Amniotic stem cell (primary cell): Measurements from ENCODE around the gene PDP2.

Source experiments
- DNase-seq: peaks from one replicate; lab custom pipeline; 2025; lab: John Stamatoyannopoulos, UW

The PDP2 gene

DNA sequence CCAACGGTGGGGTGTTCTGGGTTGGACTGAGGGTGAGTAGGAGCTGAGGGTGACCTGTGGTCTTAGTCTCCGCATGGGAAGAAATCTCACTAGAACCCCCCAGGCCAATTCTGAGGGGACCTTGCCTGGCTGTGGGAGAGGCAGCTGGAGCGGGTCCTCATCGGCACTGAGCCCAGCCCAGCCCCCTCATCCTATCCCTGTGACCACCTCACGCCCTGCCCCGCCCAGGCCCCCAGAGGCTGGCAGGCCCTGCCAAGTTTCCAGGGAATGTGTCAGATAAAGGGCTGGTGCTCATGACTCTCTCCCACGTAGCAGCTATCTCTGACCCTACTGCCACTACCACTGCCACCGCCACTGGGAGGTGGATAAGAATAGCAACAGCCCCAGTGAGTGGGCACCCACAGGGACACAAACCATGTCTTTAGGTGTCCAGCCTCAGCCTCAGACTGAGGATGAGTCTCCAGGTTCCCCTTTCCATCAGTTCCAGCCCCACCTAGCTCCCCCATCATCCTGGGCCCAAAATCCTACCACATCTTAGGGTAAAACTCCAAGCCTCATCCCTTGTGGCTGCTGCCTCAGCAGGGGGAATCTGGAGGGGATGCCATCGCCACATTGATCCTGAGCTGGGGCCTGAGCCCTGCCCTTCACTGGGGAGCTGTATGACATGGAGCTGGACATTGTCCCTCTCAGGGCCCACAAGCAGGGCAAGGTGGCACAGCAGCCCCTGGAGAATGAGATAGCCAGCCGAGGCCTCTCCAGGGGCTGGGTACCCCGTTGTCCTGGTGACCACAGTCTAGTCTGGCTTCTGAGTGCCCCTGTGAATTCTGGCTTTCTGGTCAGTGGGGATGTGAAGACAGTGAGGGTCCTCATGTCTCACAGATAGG lies 23.5 kb downstream of the PDP2 start:
- no peak for DNase-seq

DNA sequence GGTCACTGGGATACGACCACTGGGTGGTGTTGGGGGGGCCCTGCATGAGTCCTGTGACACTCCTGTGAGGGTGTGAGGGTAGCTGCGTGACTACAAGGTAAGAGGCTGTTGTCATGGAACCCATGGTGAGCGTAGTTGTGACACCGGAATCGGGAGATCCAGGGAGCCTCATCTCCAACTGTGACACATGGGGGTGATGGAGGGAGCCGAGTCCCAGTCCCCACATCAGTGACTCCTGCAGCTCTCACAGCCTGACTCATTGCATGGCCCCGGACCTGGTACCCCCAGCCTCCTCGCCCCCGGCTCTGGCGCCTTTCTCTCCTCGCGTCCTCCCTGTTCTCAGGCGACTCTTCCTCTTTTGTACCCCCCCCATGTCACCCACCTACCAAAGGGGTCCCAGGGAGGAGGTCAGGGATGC lies 24.1 kb downstream of the PDP2 start:
- no peak for DNase-seq

DNA sequence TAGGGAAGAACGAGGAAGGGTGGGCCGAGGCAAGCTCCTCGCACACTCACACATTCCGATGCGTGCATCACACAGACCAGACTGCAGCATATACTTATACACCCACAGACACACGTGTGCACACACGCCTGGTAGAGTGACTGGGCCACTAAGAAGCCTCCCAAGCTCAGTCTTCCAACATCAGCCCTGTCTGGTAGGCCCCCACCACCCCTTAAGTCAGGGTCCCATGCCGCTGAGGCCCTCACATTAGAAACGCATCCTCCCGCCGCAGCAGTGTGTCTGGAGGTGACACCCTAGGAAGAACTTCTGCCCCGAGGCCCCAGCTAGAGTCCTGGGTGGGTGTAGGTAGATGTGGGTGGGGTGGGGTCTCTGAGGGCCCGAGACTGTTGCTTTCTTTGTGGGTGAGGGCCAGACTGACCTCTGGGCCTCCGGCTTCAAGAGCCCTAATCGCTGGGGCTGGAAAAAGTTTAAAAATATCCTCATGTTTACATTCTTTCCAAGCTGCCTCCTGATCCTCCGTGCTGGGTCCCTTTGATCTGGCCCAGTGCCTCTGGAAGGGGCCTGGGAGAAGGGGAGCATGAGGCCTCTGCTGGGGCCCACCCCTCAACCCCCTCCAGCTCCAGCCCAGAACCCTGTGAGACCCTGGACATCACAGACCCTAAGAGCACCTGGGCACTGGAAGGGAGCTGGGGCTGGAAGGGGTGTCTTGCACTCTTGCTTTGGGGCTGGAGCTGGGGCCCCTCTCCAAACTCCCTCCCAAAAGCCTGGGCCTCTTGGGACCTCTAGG lies 24.7 kb downstream of the PDP2 start:
- DNase-seq = no peak

DNA sequence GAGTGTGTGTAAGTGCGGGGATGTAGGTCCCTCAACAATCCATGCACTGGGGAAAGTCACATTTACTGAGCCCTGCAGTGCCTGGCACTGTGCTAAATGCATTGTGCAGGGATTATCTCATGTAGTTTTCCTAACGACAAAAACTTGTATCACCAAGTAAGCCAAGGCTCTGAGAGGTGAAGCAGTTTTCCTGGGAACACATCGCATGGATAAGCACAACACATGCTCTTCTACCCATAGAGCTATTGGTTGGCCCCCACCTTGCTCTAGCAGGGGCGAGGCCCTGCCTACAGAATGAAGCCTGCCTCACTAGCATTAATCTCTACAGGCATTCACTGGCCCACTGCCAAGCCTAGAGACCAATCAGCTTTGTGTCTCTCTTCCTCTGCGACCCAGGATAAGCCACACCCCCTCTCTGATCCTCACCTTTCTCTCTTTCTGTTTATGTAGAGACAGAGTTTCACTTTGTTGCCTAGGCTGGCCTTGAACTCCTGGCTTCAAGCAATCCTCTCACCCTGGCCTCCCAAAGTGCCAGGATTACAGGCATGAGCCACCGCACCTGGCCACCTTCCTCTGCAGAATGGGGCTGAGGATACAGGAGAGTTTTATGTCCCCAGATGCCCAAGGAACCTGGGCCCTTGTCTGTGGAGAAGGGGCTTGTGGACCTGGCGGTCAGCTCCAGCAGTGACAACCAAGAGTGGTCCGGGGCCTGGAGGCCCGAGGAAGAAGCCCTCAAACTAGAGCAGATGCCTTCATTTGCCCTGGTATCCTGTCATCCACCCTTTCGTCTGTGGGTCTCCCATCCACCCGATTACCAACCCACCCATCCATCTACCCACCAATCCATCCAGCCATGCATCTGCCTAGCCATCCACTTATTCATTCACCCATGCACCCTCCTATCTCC lies 25.6 kb downstream of the PDP2 start:
- no peak for DNase-seq

DNA sequence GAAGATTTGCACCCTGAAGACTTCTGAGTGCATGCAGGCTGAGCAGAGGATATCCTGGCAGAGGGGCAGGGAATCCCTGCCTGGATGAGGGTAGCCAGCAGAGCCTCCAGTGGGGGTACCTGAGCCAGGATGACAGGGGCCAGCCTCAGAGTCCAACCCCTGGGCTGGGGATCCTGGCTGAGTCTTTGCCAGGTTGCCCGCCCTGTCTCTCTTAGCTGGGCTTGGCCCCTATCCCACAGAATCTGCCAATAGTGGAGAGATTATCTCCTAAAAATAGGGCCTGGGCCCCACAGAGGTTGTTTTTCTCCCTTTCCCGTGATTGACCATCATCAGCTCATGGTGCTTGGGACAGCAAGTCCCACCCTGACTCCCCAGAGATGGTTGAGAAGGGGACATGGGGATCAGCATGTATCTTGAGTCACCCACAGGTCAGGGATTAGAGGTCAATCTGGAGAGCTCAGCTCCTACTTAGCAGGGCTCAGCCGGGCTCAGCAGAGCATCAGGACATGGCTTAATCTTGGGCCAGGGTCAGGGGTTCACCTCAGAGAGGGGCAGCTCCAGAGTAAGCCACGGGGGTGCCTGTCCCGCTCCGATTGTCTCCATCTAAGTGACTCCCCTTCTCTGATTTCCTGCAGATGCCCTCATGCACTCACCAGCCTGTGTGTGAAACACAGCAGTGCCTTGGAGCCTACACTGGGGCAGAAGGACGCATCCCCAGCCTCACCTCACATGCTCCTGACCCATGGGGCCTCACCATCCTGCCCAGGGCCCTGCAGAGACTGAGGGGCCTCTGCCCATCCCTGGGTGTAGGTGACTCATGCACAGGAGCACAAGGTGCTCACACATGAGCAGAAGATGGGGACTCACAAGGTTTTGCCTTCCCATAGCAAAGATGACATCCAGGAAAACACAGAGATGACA lies 26.9 kb downstream of the PDP2 start:
- no peak for DNase-seq

DNA sequence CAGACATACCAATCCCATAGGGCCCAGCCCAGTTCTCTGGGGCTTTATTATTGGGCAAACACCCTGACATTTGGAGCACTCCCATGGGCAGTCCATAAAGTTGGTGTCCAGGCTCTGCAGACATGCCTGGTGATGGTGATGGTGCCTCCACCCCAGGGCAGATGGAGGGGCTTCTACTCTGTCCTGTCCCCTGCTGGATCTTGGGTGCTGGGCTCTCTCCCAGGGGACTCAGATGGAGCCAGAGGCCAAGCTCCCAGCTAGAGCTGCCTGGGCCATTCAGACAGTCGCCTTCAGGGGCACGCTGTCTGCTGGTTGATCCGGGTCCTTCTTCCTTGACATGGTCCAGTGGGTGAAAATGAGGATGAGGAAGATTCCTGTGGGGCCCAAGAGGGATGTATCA lies 27.8 kb downstream of the PDP2 start:
- DNase-seq = no peak

DNA sequence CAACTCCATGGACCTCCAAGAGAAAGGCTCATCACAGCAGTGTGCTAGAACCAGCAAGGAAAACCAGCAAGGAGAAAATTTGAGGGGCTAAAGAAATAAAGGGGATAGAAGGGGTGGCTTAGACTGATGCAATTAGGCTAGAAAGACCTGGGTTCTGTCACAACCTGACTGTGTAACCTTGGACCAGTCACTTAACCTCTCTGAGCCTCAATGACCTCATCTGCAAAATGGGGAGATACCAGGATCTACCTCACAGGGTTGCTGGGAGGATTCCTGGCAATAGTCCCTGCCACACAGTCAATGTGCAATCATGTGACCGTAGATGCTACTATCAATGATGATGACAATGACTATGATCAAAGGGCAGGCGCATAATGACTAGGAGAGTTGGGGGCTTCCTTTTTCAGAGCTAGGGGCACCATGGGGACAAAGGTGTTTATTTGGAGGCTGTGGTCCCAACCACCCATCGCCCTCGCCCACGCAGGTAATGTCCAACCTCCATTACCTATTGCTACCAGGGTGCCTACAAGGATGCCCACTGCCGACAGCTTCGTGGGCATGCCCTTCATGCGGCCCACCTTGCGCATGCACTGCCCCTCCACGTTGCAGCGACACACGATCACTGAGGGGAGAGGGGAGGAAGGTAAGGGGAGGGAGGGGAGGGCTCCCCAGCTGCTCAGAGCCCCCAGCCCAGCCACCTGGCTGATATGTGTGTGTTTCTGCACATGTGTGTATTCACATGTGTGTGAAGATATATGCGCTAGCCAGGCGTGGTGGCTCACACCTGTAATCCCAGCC lies 28.6 kb downstream of the PDP2 start:
- no peak for DNase-seq

DNA sequence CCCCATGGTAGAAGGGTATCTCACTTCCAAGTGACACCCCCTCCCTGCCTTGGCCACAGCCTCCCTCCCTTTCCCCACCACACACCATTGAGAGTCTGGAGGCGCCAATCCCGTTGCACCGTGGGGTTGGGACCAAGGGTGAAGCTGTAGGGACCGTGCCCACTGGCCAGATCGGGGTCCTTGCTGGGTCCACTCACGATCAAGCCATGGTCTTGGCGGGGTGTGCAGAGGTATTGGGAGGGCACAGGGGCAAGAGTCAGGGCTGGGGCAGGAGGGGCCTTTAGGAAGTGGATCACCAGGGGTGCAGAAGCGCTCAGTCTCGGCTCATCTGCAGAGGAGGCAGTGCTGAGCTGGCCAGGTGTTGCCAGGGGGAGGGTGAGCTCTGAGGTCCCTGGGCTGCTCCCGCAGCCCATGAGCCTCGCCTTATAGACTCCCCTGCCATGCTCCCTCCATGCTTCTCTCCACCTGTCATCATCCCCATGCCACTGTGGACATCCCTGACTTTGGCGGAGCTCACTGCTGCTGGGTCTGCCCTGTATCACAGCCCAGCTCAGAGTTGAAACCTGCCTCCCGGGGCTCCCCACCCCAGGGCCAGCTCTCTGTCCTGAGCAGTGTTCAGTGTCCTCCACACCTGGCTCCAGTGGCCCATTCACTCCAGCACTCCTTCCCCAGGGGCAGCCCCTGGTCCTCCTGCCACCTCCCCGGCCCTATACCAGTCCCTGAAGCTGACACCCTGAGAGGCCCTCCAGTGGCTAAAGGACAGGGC lies 30.0 kb downstream of the PDP2 start:
- no peak for DNase-seq

DNA sequence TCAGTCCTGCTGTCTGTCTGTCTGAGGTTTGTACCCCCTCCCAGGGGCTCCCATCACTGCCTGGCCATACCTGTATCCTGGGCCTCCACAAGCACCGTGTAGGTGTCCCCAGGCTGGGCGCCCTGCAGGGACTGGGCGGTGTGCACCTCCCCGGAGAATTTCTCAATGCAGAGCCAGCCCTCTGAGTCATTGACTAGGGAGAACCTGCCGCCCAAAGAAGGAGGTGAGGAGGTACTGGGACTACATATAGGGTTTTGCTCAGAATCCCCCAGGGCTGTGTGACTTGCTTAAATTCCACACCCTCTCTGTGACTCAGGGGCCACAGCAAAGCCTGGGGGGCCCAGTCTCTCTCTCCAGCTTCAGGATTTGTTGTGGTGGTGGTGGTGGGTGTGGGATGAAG lies 30.8 kb downstream of the PDP2 start:
- DNase-seq = no peak

DNA sequence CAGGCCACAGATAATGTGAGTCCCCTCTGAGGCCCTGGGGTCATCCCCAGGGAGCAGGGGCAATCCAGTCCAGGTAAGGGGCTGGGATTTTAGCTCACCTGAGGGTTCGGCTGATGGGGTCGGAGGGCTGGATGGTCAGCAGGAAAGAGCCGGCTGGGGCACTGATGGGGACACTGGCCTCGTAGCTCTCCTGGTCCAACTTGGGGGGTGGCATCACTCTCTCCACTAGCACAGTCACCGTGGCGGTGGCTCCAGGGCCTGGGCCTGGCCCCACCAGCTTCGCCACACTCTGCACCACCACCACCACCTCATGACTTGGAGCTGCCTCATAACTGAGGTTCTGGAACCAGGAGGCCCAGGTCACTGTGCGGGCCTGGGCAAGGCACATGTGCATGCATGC lies 31.5 kb downstream of the PDP2 start:
- DNase-seq = no peak

DNA sequence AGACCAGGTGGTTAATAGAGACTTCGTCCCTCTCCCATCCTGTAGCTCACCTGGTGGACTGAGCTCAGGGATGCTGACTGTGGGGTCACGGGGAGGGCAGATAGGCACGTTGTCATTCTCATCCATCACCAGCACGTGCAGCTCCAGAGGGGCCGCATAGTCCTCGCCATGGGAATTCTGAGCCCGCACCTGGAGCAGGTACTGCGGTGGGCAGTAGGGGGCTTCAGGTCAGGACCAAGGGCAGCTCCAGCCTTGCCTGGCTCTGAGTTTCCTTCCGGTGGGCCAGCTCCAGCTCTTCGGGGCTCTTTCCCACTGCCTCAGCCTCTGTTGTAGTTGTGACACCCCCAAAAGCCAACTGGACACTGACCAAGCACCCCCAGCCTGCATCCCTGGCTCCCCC lies 32.8 kb downstream of the PDP2 start:
- DNase-seq = no peak

DNA sequence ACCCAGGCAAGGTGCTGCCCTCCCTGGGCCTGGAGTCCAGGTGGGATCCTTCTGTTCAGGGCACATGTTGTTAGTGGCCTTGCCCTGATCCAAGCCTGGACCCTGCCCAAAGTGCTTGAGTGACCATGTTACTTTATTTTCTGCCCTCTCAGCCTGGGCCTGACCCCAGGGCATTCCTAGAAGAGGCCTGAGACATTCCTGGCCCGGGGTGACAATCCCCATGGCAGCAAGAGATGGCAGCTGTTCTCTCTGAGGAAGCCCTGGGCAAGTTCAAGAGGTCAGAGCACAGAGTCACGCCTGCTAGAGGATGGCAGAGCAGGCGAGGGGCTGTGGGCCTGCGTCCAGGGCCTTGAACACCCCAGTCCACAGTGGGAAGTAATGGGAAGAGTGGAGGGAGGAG lies 33.4 kb downstream of the PDP2 start:
- DNase-seq = no peak

DNA sequence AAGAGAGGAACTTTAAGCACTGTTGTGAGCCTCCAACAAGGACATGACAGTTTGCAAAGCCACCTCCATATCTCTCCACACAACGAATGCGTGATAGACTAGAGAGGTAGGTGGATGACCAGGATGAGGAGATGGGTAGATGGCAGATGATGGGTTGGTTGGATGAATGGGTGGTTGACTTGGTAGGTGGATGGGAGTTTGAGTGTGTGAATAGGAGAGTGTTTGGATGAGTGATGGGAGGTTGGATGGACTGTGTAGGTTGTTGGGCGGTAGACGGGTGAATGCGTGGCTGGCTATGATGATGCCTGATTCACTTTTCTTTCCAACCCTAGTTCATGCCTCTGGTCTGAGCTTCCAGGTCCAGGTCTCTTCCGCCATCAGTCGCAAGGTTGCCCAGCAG lies 34.2 kb downstream of the PDP2 start:
- no peak for DNase-seq

DNA sequence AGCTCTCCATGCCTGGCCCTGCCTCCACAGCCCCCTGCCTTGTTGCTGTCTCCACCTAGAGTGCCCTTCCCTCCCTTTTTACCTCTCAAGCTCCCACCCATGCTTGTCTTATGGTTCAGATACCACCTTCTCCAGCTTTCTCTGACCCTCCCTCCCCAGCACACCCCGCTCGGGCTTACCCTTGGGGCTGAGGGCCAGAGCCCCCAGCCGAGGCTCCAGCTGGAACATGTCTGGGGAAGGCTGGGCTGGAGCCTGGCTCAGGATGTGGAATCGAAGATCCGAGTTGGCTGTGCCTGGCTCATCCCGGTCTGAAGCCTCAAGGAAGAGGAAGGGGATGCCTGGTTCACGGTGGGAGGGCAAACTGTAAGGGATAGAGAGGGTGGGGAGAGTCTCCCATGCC lies 34.7 kb downstream of the PDP2 start:
- DNase-seq = no peak

DNA sequence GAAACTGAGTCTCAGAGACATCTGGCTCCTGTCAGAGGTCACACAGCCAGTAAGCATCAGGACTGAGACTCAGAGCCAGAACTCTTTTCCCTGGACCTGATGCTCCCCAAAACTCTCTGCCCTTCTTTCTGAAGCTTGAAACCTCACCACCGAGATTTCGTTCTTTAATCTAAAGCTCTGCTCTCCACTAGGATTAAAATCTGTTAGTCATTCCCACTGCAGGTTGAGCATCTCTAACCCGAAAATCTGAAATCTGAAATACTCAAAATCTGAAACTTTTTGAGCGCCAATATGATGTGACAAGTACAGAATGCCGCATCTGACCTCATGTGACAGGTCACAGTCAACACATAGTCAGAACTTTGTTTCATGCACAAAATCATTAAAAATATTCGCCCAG lies 36.2 kb downstream of the PDP2 start:
- DNase-seq = no peak

DNA sequence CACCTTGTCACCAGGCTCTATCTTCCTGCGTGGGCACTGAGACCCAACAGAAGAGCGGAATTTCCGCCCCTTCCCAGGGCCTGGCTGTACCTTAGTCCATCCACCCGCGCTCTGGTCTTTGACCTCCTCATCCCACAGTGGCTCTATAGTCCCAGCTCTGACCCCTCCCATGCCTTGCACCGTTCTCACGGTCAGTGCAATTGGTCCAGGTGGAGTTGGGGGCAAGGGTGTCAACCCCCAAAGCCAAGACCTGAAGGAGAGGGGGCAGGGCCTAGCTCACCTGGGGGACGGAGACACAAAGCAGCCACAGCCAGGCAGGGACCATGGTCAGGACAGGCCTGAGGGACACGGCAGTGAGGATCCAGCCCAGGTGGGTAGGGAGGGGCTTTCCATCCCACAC lies 37.4 kb downstream of the PDP2 start:
- no peak for DNase-seq

DNA sequence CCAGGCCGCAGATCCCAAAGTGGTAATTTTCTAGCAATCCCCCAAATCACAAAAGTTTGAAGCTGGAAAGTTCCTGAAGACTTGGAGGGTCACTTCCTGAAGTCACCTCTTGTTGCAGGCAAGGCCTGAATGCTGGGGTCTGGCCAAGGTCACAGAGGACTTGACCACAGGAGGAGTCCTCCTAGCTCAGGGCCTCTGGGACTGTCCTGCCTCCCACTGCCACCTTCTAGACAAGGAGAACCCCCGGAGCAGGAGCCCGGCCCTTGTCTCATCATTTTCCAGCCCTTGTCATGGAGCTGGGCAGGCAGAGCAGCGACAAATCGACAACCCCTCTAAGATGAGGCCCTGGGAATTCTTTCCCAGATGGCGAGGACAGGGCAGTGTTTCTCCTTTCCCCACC lies 38.0 kb downstream of the PDP2 start:
- no peak for DNase-seq

DNA sequence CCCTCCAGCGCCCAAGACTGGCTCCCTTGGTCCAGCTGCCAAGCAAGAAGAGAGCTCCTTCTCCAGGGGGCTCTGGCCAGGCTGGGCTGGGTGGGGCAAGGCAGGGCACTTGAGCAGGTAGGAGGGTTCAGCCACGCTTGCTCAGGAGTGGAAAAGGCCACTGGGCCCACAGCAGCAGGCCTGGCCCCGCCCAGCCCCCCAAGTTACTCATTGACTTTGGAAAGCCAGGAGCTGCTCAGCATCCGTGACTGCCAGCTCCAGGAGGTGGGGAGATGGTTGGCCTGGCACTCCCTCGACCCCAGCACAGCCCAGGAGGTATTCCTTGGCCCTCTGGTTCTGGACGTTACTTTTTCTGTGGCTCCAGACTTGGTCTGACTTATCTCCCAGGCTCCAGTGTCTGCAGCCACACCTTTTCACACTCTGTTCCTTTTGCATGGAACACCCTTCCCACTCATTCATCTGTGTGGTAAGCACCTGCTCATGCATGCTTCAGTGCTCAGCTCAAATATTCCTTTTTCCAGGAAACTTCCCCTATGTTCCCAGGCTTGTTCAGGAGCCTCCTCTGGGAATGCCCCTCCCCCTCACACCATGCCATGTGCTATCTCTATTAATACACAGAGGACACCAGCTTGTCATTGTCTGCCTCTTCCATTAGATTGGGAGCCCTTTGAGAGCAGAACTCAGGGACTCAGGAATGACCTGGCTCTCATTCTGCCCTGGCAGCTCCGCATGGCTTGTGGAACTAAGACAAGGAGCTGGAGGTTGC lies 38.7 kb downstream of the PDP2 start, which contains the start of gene CDH16:
CDH16 (minus strand) TSS at position 83 of the 766 bp plus-strand sequence. CDS start 820 bp downstream, outside the sequence.
- no peak for DNase-seq
